Kidney (tissue), 14 donors: ENCODE results near the gene FPR2. TPM values are rescaled to one million over a fixed set of nuclear protein-coding genes. Genes with fewer than 3 reads are reported as not detected.

Source experiments
- DNase-seq, 5 donors: peaks; one replicate each; pipeline ENCODE4 v3.0.0-alpha.2; 2013 to 2020
- FAIRE-seq: peaks from 2 replicates; lab custom pipeline; 2012; peaks lifted over from hg19 to GRCh38; lab: Jason Lieb, UNC
- H3K27ac ChIP-seq, 2 donors: one replicate each; pipeline ENCODE4 v1.7.0; 2013; ENCODE audit warnings: low read depth in 2 of 2, low read length in 2 of 2, inconsistent platforms in 1 of 2
- H3K27me3 ChIP-seq: one replicate; pipeline ENCODE4 v1.7.1; 2013; ENCODE audit warnings: low read length, inconsistent platforms; ENCODE audit not compliant: control insufficient read depth, insufficient read depth
- H3K36me3 ChIP-seq, 3 donors: one replicate each; pipeline versions ENCODE4 v1.7.0 to v1.7.1; 2013; ENCODE audit warnings: low read length in 3 of 3, control low read depth in 1 of 3, inconsistent platforms in 1 of 3; ENCODE audit not compliant: insufficient read depth in 3 of 3, control insufficient read depth in 2 of 3
- H3K4me1 ChIP-seq, 3 donors: one replicate each; pipeline versions ENCODE4 v1.7.0 to v1.7.1; 2013; ENCODE audit warnings: low read length in 3 of 3, inconsistent platforms in 1 of 3, low read depth in 1 of 3; ENCODE audit not compliant: control insufficient read depth in 2 of 3, insufficient read depth in 2 of 3
- H3K4me3 ChIP-seq, 3 donors: one replicate each; pipeline versions ENCODE4 v1.7.0 to v1.8.1; 2013; ENCODE audit warnings: low read length in 3 of 3, control low read depth in 1 of 3, inconsistent platforms in 1 of 3
- H3K9ac ChIP-seq, 3 donors: one replicate each; pipeline versions ENCODE4 v1.7.0 to v1.7.1; 2013; ENCODE audit warnings: low read length in 3 of 3, control low read depth in 1 of 3, inconsistent platforms in 1 of 3
- H3K9me3 ChIP-seq, 3 donors: one replicate each; pipeline versions ENCODE4 v1.7.0 to v1.7.1; 2013; ENCODE audit warnings: low read length in 3 of 3, control low read depth in 1 of 3, inconsistent platforms in 1 of 3; ENCODE audit not compliant: control insufficient read depth in 2 of 3, insufficient read depth in 1 of 3
- intact Hi-C: fragments of 100-400 bp; cut with DNase I; formaldehyde crosslinking; loops from one replicate; pipeline ENCODE4 v1.11.1; 2022
- polyA plus RNA-seq: library from polyadenylated mRNA; stranded (reverse); fragments of 350-450 nt; fragmentation: Illumina TruSeq; extraction: RNeasy Lipid Tissue Mini Kit (QIAGEN cat#74804); gene quantifications from one replicate; pipeline ENCODE4 v1.2.3, GENCODE V29; 2014; ENCODE audit warnings: low read depth, low replicate concordance; ENCODE audit not compliant: insufficient read depth
- total RNA-seq: library from RNA; stranded (reverse); fragmentation: NEBNext Ultra II Directional; extraction: Animal tissue kit (Norgen Biotek cat#: 25700); gene quantifications from one replicate; pipeline ENCODE4 v1.2.1, GENCODE V29; 2021
- TF ChIP-seq, protein P1 (sequence below): IDR thresholded peaks from 3 replicates; pipeline ENCODE4 v1.5.1; 2012; ENCODE audit warnings: mild to moderate bottlenecking, moderate library complexity, borderline replicate concordance; ENCODE audit not compliant: insufficient read depth; ENCODE audit errors: extremely low read depth
- donor health status: control.
- donor health status: control.
- donor health status: control.
- donor health status: control.
- donor health status: control.
- donor health status: DM: yes; HTN: yes; CAD: no.
- donor health status: Normal renal cell carcinoma (clear cell type).

FPR2 gene
- total and polyA plus RNA-seq, 2 donors from 2014 or later = 2.3 TPM; not detected in 1

- DNase-seq = no peak
Measured at GRCh38 chr19:51754109-51754508, 6.9 kb upstream of the FPR2 start.

DNA sequence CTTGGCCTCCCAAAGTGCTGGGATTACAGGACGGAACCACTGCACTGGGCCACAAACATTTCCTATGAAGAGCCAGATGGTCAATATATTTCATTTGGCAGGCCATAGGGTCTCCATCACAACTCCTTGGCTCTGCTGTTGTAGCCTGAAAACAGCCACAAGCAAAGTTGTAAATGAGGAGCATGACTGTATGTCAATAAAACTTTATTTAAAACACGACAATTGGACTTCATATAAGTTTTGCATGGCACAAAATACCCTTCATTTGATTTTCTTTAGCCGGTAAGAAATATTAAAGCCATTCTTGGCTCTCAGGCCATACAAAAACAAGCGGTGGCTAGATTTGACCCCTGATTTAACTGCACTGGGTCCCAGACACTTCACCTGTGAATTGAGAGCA is 6.2 kb upstream of the FPR2 start:
- intact Hi-C loops = no loop called here
- no peak for DNase-seq
- H3K27ac ChIP-seq = no peak overlapping the region
- H3K4me1 ChIP-seq = no peaks in the 10 kb centered on the region
- no peaks in the 10 kb centered on the region for H3K9me3 ChIP-seq
- FAIRE-seq = no peak
- H3K4me3 ChIP-seq = no peak overlapping the region
- no peaks in the 10 kb centered on the region for H3K27me3 ChIP-seq
- TF ChIP-seq, protein P1, sequence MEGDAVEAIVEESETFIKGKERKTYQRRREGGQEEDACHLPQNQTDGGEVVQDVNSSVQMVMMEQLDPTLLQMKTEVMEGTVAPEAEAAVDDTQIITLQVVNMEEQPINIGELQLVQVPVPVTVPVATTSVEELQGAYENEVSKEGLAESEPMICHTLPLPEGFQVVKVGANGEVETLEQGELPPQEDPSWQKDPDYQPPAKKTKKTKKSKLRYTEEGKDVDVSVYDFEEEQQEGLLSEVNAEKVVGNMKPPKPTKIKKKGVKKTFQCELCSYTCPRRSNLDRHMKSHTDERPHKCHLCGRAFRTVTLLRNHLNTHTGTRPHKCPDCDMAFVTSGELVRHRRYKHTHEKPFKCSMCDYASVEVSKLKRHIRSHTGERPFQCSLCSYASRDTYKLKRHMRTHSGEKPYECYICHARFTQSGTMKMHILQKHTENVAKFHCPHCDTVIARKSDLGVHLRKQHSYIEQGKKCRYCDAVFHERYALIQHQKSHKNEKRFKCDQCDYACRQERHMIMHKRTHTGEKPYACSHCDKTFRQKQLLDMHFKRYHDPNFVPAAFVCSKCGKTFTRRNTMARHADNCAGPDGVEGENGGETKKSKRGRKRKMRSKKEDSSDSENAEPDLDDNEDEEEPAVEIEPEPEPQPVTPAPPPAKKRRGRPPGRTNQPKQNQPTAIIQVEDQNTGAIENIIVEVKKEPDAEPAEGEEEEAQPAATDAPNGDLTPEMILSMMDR = no peak
- no peaks in the 10 kb centered on the region for H3K36me3 ChIP-seq
- no peak overlapping the region for H3K9ac ChIP-seq

More at GRCh38 chr19:51754109-51754508, 6.9 kb upstream of the FPR2 start:
- Histone ChIP-seq H3K4me3 (no peak overlapping the region), H3K4me1 (no peaks in the 10 kb centered on the region), H3K27me3 (no peaks in the 10 kb centered on the region), H3K36me3 (no peaks in the 10 kb centered on the region), H3K27ac (no peak overlapping the region), H3K9ac (no peak overlapping the region), H3K9me3 (no peaks in the 10 kb centered on the region)
- no peak for FAIRE-seq
- TF ChIP-seq, protein P1 = no peak
- intact Hi-C loops = no loop called here

GRCh38 chr19:51755571-51755970 is 5.4 kb upstream of the FPR2 start:
- TF ChIP-seq, protein P1 = no peak
- no peak overlapping the region for H3K9ac ChIP-seq
- H3K4me1 ChIP-seq = no peaks in the 10 kb centered on the region
- DNase-seq (no peak), FAIRE-seq (no peak)
- no peaks in the 10 kb centered on the region for H3K36me3 ChIP-seq
- H3K9me3 ChIP-seq = no peaks in the 10 kb centered on the region
- intact Hi-C loops = no loop called here
- no peaks in the 10 kb centered on the region for H3K27me3 ChIP-seq
- H3K4me3 ChIP-seq = no peak overlapping the region
- H3K27ac ChIP-seq = no peak overlapping the region

DNA sequence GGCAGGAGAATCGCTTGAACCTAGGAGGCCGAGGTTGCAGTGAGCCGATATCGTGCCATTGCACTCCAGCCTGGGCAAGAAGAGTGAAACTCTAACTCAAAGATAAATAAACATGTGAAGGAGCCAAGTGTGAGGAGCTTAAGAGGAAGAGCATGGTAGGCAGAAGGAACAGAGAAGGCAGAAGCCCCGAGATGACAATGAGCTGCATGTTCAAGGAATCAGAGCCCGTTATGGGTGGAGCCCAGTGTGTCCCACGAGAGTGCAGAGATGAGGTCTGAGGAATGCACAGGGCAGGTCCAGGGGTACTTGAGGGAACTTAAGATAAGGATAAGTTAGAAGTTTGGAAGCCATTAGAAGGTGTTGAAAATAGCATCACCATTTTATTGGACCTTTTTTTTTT is 716 bp downstream of the FPR2 start:
- H3K4me3 ChIP-seq = no peak overlapping the region

More for the DNA sequence above, 716 bp downstream of the FPR2 start:
- H3K9me3 ChIP-seq = no peaks in the 10 kb centered on the region
- H3K4me1 ChIP-seq = no peaks in the 10 kb centered on the region
- no peaks in the 10 kb centered on the region for H3K36me3 ChIP-seq
- no peak overlapping the region for H3K27ac ChIP-seq
- no peaks in the 10 kb centered on the region for H3K27me3 ChIP-seq
- intact Hi-C loops = no loop called here
- TF ChIP-seq, protein P1 = no peak
- DNase-seq (no peak), FAIRE-seq (no peak)
- no peak overlapping the region for H3K9ac ChIP-seq
